GM21576 (cell line): Measurements from ENCODE around the gene ASRGL1.

Source experiments
- ATAC-seq: cut with Tn5 transposase; IDR thresholded peaks from one replicate; pipeline ENCODE4 v1.9.1; 2021; ENCODE audit warnings: mild to moderate bottlenecking, moderate library complexity; ENCODE audit not compliant: unreplicated experiment

ASRGL1 gene

DNA sequence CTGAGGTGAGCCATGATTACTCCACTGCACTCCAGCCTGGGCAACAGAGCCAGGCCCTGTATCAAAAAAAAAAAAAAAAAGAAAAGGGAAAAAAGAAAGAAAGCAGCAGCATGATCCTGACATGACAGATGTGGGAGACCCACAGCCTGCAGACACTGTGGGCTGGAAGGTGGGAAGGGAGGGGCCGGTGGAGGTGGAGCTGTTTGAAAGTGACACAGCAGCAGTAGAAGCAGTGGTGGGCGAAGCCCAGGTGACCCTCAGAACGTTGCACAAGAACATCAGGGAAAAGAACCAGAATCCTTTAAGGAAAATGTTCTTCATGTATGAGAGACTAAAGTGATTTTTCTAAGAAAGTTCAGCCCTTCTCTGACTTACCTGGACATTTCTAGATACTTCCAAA lies 55.3 kb downstream of the ASRGL1 start:
- no peak for ATAC-seq

DNA sequence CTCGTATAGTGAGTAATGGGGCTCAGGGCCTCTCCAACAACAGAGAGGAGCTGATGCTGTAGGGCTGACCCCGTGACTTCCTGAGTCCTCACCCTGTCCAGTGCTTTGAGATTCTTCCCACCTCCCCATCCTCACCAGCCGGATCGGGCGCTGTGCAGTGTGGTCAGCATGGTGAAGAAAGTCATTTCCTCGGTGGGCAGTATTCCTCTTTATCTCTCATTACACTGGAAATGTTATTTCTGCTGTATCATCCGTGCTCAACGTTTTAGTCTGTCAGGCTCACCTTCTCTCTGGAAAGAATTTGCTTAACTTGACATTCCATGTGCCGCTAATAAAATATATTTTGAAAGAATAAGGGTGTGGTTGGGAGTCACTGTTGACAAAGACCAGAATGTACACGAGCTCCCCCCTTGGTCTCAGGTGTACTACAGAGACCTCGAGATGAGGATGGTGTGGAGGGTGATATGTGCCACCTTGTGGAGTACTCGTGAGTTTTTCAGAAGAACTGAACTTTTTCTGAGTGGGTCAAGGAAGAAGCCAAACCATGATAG lies 55.9 kb downstream of the ASRGL1 start:
- ATAC-seq = no peak

DNA sequence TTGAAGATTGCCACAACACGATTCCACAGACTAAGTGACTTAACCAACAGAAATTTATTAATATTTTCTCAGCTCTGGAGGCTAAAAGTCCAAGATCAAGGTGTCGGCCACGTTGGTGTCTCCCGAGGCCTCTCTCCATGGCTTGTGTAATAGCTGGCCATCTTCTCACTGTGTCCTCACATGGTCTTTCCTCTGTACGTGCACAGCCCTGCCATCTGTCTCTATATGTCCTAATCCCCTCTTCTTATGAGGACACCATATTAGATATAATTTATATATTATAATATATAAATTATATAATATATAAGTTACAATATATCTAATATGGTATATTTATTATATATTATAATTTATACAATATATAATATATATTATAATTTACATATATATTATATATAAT lies 56.5 kb downstream of the ASRGL1 start:
- ATAC-seq = no peak

DNA sequence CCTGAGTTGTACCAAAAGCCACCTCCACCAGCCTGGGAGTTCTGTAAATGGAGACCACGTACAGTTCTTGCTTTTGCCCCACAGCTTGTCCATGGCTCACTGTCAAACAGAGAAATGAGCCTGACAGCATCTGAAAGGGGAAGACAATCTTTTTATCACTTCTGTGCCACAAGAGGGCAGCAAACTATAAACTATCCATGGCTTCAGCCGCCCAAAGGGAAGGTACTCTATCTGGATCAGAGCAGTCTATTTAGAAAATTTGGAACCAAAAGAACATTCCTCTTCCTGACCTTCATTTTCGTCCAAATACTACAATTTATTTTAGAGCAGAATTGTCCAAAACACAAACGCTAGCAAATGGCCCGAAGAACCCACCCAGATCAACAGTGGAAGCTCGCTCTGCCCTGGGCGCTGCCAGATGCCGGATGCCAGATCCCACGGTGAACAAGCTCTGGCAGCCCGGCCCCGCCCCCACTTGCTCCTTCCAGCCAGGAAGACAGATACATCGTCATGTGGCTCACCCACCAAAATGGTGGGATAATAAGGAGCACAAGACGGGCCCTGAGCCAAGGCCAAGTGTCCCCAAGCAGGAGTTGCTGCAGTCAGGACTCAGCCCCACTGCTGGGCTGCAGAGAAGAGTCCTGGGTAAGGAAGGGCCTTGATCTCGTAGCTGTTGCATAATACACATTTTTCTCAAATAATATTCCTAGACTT lies 57.7 kb downstream of the ASRGL1 start:
- ATAC-seq = no peak

DNA sequence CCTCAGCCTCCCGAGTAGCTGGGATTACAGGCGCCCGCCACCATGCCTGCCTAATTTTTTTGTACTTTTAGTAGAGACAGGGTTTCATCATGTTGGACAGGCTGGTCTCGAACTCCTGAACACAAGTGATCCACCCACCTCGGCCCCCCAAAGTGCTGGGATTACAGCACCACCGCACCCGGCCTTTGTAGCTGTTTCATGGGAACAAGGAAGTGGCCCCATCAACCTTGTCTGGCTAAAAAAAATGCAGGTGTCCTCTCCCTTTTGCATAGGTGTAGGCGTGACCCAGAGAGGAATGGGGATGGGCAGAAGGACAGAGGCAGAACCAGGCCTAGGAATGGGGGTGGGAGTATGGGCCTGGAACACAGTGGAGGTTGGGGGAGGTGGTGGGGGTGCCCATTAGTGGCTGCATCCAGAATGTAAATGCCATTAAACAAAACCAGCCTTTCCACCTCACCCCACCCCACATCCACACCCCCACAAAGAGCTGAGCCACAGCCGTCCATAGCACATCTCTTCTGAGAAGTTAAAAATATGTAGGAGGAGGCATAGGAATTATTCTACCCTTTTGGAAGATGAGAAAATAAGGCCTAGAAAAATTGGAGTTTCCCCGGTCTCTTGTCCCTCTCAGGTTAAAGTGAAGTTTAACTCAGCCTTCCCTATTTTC lies 58.8 kb downstream of the ASRGL1 start:
- no peak for ATAC-seq

DNA sequence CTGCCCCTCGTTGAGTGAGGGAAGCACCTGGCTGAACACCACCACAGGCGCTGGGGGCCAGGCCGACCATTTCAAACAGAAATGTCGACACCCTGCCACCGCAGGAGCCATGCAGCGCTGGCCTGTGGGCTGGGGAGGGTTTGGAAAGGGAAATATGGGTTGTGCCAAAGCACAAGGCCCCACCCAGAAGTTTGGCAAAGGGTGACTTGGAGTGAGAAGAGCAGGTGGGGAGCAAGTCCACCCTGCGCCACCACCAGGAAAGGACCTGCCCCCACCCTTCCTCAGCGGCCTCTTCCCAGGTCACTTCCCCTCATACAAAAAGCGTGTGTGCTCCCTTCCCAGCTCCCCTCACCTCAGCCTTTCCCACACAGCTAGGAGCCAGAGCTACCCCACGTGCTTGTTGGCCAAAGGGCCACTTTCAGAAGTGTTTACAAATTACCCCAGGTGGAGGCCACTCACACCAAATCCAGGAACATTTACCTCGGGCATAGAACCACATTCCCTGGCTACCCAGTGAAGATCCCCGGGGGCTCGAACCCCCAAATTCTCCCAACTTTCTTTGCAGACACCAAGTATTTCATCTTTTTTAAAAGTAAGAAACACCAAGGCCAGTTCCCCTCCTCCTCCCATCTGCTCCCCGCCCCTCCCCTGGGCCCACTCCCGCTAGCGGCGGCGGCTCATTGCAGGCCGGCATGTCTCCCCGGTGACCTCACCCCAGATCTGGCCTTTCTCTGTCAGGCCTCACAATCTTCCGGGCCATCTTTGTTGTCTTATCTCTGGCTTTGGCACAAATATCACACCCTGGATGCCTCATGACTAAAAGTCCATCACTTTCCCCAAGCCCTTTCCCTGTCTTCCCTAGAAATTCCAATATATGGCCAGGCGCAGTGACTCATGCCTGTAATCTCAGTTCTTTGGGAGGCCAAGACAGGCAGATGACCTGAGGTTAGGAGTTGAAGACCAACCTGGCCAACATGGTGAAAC lies 61.1 kb downstream of the ASRGL1 start:
- ATAC-seq = no peak

DNA sequence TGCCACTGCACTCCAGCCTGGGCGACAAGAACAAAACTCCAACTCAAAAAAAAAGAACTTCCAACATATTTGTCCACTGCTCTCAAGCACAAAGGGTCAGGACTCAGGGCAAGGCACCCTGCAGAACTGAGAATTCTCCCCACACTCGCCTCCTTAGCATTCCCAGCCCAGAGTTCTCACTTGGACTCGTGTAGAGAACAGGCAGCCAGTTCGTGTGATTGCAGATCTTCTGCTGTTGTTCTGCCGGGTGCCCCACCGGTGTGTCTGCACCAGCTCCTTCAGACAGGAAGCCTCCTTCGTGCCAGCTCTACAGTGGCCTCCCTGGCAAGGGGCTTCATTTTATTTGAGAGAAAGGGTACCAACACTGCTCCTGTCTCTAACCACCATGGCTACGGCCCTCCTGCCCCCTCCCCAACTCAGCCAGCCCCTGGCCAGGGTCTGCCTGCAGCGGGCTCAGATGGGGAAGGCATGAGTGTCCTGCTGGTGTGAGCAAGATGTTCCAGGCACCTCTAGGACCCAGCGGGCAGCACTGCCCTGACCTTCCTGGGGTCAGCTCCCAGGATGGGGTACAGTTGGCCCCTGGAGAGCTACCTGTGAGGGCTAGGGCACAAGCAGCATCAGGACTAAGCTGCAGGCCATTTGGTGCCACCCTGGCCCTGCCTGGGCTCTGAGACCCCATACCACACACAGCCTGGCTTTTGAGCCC lies 62.1 kb downstream of the ASRGL1 start:
- ATAC-seq = no peak

DNA sequence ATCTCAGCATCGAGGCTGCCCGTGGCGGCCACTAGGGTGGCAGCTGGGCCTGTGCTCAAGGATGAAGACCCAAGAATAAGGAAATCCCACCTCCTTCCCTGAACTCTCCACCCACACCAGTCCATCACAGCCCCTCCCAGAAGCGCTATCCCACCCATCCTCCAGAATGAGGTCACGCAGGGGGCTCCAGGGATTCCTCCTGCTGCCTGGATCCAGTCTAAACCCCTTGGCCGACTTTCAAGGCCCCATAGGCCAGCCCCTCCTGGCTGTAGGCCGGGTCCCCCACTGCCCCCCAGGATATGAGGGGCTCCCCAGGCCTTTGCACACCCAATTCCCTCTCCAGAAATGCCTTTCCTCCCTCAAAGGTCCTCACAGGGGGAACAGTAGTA lies 62.6 kb downstream of the ASRGL1 start:
- ATAC-seq = no peak

DNA sequence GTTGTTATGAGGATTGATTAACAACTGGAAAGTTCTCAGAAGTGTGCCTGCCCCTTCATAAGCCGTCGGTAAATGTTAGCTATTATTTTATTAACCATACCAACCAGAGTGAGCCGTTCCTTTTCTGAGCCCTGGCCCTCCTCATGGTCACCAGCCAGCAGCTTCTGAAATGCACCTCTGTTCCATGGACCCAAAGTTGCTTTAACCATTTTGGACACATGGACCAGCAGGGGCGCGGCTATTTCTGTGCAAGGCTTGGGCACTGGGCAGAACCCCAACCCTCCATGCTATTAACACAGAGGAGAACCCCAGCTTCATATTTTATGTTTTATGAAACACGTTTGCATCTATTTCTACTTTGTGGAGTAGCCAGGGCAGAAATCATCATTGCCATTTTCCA lies 63.0 kb downstream of the ASRGL1 start:
- no peak for ATAC-seq

DNA sequence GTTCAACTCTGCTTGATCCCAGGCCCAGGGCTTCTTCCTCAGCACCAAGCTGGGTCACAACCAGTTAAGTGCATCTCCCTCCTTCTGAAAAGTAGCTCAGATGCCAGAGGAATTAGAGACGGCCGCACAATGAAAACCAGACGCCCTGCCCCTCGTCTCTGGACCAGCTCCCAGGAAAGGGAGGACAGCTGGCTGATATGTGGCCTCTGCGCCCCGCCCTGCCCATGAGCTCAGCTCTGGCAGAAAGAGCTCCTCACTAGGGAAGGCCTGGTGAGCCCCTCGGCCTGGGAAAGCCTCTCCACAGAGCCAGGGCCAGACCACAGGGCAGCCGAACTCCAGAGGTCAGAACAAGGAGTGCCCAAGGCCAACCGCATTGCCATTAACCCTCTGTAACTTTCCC lies 63.5 kb downstream of the ASRGL1 start:
- no peak for ATAC-seq

DNA sequence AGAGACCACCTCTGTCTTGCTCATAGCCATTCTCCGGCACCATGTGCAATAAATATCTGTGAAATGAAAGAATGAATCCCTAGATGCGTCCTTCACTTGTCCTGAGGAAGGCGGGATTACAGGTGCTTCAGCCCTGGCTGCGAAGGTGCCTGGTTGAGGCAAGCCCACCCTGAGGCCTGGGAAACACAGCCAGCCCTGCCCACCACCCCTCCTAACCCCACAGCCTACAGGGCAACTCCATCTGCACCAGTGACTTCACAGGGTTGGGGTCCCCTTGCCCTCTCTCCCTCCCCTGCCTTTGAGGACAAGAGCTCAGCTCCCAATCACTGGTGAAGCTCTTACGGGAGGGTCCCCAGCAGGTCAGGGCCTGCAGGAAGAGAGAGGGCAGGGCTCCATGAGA lies 64.1 kb downstream of the ASRGL1 start:
- no peak for ATAC-seq

DNA sequence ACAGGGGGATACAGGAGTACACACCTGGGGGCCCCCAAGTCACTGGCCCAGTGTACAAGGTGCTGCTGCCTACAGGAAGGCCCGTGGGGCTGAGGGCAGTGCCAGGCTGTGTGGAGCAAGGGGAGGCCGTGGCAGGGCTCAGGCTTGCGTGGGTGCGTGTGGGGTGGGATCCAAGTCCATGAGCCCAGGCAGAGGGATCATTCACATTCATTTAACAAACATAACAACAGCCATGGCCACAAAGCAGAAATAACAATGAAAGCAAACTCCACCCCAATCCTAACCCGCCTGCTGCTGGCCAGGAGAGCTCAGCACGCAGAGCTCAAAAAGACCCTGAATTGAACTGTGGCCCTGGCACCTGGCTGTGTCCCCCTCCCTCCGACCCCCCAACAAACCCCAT lies 64.6 kb downstream of the ASRGL1 start:
- no peak for ATAC-seq

DNA sequence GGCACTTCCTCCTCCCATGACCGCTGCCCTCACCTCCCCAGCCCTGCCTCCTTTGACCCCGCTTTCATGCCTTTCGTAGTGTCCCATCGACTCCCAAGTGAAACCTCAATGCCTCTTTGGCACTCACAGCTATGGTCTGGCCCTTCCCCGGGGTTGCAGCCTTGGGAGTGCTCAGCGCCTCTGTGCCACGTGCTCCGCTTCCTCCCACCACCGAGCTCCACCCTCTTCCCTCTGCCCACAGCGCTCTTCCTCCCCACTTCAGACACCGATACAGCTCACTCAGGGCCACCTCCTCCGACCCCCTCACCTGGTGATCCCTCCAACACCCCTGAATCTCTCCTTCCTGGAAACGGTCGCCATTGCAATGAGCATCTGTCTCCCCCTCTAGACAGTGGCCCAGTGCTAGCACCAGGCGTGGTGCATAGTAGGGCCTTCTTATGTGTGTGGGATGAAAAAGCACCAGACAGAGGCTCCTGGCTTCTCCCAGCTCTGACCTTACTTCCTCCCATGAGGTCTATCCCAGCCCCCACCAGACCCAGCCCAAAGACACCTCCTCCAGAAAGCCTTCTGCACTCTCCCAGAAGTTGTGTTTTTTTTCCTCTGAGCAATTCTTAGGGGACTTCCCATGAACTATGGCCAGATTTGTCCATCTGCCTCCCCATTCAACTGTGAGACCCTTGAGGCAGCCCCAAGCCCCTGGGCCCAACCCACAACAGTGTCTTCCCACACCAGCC lies 65.1 kb downstream of the ASRGL1 start:
- ATAC-seq = no peak

DNA sequence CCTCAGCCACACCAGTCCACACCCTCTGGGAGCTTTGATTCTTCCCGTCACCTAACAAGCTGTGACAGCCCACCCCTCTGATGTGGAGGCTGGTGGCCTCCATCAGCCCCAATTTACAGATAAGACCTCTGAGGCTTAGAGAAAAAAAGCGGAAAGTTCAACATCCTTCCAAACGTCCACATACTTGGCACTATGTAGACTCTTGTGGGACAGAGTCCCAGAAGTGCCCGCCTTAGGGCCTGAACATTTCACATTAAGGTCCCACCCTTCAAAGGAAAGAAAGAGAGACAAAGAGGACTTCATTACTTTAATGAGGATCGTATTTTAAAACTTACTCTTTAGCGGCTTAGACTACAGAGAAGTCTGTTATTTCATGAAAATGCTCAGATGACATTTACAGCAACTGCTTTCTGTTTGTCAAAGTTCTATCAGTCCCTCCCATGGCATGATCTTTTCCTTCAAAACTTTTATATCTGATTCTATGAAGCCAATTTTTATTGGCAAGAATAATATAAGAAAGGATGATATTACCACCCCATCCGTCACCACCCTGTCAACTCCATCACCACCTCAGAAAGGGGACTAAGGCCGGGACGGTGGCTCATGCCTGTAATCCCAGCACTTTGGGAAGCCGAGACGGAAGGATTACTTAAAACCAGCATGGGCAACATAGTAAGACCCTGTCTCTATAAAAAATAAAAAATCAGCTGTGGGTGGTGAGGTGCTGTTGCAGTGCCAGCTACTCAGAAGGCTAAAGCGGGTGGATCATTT lies 65.9 kb downstream of the ASRGL1 start:
- no peak for ATAC-seq

DNA sequence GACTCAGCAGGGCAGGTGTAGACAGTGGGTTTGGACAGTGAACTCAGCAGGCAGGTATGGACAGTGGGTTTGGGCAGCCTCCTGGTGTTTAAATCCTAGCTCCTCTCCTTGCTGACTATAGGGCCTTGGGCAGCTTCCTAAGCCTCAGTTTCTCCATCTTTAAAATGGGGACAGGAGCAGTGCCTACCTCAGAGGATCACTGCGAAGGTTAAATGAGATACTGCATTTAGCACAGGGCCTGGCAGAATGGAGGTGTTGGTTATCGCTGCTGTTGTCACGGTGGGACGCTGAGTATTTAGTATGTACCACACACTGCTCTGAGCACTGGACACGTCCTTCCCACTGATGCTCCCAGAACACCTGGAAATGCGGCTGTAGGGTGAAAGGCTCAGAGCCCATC lies 67.2 kb downstream of the ASRGL1 start:
- no peak for ATAC-seq

DNA sequence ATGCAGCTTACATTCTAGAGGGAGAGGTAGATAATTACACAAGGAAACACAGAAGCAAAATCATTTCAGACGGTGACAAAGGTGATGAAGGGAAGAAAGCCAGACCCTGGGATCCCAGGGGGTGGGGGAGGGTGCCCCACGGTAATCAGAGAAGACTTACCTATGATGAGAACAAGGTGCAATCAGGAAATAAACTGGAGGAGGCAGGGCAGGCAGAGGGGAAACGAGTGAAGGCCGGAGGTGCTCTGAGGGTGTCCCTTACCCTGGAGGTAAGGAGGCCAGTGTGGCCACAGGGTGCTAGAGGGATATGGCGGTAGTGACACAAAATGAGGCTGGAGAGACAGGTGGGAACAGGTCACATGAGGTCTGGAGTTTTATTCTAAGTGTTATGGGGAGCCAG lies 67.7 kb downstream of the ASRGL1 start:
- no peak for ATAC-seq

DNA sequence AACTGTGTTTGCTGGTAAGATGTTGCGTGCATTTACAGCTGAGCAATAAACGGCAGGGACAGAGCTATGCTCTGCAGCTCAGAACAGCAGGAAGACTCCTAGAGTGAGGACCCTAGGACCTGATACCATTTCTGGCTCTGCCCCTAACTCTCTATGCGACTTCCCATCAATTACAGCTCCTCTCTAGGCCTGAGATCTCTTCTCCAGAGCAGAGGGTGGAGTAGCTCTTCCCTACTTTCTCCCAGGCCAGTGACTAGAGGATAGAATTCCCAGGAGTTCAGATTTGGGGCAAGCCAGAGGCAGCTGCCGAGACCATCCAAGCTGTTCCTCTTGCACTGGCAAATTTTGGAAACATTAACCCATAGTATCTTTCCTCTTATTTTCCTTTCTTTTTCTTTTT lies 68.8 kb downstream of the ASRGL1 start:
- ATAC-seq = no peak

DNA sequence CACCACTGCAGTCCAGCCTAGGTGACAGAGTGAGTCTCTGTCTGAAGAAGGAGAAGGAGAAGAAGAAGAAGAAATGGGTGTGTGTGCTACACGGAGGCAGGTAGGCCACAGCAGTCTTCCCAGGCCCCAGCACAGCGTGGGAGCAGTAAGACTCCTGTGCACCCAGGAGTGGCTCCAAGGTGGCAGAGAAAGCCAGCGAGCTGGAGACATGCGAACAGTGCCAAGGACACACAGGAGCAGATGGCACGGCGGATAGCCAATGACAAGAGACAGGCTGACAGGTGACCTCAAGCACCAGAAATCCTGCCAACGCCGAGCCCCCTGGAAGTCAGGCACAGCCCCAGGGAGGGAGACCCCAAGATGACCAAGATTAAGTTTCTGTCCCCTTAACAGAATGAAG lies 72.6 kb downstream of the ASRGL1 start:
- no peak for ATAC-seq

DNA sequence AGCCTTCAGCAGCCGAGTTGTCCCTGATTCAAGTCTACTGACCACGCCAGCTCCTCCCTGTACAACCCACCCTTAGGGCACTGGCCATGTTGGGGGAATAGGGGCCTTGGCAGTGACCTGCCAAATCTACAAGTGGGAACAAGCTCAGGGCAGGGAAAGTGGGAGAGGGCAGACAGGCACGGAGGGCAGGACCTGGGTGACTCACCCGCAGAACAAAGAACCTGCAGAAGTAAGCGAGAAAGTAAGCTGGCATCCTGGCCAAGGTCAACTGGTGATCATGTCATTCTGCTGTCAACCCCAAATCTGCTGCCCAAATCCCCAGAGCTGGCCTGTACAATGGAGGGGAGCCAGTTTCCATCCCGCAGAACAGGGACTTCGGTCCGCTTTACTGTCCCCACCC lies 73.7 kb downstream of the ASRGL1 start:
- no peak for ATAC-seq
